ENCODE data around the gene MRPL21.
"Not testable (repeated sequence)": the region's sequence is repeated elsewhere in the genome, so short reads cannot be mapped to it uniquely, and the experiment has no call there.

The MRPL21 gene

DNA sequence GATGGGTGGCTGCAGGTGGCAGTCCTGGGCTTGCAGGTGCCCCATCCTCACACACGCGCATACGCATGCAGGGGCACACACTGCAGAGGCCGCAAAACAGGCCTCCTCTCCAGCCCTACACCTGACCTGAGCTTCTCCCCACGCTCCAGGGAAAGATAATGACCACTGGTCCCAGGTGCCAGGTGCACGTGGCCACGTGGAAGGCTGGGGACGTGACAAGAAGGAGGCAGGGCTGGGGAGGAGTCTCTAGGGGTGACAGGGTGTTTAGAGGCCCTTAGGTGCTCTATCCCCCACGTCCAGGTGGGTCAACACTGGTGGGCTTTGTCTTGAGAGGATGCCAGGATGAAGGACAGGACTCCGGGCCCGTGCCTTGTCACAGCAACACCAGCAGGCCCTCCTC lies 38.4 kb downstream of the MRPL21 start:
- no peak for DNase-seq

DNA sequence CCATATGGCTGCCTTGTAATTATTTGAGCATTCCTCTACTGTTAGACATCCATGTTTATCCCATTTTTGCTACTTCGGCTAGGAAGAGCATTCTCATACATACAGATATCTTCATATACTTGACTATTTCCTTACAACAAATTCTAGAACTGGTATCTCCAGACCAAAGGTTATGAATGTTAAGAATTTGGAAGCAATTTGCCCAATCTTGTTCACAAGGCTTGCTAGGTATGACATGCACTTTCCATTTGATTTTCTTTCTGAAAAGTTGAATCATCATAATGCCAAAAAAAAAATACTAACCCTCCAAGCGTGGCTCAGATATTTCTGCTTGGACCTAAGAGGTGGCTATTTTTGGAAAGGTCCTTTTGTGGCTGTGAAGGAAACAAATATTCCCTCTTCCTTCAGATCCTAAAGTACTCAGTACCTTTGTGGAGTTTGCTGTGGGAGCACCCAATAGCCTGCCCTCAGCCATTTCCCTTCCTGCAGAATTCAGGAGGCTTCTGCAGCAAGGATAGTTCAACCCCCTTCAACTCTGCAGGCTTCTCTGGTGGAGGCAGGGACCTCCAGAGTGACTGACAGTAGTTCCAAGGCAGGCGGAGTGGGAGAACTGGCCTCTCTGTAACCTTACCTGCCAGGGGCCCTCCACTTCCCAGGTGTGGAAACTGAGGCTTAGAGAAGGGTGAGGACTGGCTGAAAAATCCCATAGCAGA lies 39.9 kb downstream of the MRPL21 start:
- no peak for DNase-seq

DNA sequence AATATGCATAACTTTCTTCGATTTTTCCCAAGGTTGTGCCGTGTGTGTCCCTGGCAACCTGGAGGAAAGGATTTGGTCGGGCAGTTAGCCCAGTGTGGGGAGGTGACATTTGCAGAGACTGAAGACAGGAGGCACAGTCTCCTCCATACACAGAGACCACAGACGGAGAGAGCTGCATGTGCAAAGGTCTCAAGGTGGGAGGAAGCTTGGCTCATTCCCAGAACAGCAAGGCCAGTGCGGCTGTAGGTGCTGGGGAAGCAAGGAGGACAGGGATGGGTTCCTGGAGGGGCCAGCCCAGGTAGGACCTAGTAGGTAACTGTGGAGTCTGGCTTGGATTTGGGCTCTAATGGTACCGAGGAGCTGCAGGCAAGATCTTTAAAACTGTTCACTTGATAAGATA lies 41.2 kb downstream of the MRPL21 start:
- no peak for DNase-seq

DNA sequence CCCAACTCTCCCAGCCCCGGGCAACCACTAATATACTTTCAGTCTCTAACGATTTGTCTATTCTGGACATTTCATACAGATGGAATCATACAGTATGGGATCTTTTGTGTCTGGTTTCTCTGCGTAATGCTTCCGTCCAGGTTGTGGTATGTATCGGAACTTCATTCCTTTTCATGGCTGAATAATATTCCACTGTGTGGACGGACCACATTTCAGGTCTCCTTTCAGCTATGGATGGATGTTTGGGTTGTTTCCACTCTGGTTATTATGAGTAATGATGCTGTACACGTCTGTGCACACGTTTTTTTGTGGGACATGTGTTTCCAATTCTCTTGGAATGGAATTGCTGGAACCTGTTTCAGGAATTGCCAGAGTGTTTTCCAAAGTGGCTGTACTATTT lies 44.5 kb downstream of the MRPL21 start:
- DNase-seq, result no peak

DNA sequence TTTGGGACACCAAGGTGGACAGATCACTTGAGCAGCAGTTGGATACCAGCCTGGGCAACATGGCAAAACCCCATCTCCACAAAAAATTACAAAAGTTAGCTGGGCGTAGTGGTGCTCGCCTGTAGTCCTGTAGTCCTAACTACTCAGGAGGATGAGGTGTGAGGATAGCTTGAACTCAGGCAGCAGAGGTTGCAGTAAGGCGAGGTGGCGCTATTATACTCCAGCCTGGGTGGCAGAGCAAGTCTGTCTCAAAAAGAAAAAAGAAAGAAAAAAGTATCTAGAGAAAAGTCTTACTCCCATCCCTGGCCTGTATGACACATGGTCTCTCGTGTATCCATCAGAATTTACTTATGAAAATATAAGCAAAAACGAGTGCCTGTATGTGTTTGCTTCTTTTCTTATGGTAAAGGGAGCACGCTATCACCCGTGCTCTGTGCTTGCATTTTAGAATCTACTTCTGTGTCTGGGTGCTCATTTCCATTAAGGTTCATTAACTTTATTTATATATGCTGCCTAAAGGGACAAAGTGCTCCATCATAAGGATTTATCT lies 46.5 kb downstream of the MRPL21 start:
- no peak for DNase-seq

DNA sequence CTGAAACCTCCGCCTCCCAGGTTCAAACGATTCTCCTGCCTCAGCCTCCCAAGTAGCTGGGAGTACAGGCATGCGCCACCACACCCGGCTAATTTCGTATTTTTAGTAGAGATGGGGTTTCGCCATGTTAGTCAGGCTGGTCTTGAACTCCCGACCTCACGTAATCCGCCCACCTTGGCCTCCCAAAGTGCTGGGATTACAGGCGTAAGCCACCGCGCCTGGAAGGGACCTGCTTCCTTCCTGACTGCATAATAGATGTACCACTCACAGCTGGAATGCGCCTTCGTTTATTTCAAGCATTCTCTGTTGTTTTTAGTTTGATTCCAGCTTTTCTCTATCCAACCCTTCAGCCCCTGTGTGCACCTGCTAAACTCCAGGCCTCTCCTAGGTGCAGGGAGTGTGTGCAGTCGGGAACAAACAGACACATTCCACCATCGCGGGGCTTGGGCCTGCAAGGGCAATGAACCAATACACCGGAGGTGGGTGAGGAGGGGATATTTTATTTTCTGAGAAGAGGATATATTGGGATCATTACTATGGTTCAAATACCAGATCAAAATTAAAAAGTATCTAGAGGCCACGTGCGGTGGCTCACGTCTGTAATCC lies 47.1 kb downstream of the MRPL21 start:
- not testable (repeated sequence) for DNase-seq

DNA sequence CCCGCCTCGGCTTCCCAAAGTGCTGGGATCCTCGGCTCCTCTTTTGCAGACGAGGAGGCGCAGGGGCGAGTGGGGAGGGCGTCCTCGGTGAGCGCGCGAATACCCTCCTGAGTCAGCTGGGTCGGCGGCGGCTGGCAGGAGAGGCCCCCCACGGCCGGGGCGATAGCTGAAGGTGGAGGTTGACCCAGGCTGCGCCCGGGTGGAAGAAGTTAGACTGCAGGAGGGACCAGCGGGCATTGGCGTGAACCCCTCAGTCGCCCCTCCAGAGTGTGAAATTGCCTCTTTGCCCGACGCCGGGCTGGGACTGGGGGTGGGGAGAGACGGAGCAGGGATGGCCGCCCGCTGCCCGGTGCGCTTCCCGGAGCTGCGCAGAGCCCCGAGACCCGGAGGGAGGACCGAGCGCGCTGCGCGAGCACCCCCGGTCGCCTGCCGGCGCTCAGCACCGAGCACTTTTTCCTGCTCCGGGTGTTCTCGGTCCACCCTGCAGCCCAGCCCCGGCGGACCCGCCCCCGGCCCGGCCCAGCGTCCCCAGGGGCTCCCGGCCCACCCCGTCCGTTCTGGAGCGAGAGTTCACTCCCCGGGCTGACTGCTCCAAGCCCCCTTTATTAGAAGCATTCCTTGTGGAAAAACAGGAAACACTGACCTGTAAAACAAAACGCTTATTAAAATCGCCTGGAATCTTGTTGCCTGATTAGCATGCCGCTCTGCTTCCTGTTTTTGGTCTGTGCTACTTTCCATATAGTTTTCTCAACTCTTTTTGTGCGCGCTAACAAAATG lies 48.2 kb downstream of the MRPL21 start:
- DNase-seq, result no peak

DNA sequence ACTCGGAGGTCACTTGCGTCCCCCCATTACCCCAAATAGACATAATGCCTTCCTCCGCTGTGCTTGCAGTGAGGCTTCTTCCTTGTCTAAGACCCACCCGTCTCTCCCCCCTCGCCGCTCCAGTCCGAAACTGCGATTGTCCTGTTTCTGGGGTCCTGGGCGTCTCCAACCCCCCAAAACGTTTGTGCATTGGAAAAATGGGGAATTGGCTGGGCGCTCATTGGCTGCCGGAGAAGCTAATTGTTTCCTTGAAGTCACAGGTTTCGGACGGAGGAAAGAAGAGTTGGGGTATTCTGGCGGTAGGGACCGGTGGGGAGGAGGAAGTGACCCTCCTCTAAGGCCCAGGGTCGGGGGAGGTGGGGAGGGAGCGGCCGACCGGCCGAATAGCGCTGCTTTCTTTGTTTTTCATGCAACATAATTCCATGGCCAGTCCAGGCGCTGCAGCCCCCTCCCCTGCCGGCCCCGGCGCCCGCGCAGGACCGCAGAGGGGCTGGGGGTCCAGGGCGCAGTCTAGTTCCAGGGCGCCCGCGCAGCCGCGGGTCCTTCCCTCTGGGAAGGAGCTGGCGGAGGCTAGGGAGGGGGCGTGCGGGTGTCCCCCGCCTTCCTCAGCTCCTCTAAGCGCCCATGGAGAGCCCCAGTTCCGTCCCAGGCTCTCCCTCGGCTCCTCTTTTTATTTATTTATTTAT lies 49.2 kb downstream of the MRPL21 start:
- DNase-seq, result no peak

DNA sequence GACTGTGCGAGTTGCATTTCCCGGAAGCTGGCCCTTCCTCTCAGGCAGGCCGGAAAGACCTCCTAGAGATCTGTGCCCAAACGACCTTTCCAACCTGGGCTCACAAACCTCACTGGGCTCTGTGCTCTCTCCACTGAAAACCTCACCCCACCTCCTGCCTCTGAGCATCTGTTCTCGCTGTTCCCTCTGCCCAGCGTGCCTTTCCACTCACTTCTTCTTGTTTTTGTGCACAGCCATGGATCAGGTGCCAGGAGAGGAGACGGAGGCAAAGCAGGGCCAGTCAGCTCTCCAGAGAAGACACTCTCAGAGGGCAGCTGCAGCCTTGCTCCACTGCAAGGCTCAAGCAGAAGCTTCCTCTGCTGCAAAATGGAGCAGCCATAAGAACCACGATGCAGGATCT lies 51.0 kb downstream of the MRPL21 start:
- no peak for DNase-seq

DNA sequence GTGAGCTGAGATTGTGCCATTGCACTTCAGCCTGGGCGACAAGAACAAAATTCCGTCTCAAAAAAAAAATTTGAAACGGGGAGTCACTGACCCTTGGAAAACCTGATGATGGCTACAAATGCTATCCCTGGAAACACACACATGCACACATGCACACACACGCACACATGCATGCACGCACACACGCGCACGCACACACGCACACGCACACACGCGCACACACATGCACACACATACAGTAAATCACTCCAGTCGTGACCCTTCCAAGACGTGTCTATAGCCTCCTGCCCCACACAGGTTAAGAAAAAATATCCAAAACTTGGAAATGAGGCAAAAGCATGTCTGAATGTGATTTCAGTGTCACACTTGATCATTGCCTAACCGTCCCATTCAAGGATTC lies 55.2 kb downstream of the MRPL21 start:
- no peak for DNase-seq

DNA sequence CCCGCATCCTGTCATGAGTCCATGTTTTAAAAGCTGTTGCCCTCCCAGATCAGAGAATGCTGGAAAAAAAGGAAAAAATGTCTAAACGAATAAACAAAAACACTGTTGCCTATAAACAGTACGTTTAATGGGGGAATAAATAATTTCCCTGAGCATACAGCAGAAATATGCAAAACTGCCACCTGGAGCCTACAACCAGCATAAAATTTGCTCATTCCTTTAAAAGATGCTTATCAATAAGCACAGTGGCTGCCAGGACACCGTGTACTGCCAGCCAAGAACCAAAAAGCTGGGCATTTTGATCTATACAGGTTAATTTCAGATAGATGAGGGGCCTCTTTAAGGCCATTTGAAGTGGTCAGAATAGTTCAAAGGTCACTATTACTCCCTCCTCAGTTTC lies 56.2 kb downstream of the MRPL21 start:
- DNase-seq, result no peak

DNA sequence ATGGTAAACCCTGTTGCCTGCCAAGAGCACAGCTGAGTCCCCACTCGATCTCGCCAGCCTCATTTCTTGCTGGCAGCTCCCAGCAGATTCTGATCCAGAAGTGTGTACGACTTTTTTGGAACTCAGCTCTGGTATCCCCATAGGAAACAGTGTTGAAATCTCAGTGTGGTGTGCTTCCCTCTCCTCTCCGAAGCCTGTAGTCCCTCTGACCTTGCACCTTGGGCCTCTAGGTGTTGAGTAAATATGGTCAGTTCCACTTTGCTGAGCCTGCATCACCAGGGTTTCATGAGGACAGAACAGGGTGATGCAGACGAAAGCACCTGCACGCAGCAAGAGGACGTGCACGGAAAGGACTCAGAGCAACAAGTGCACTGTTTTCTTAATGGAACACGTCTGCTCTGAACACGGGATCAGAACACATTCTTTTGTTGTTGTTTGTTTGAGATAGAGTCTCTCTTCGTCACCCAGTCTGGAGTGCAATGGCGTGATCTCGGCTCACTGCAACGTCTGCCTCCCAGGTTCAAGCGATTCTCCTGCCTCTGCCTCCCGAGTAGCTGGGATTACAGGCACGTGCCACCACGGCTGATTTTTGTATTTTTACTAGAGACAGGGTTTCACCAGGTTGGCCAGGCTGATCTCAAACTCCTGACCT lies 58.2 kb downstream of the MRPL21 start:
- DNase-seq, result no peak

DNA sequence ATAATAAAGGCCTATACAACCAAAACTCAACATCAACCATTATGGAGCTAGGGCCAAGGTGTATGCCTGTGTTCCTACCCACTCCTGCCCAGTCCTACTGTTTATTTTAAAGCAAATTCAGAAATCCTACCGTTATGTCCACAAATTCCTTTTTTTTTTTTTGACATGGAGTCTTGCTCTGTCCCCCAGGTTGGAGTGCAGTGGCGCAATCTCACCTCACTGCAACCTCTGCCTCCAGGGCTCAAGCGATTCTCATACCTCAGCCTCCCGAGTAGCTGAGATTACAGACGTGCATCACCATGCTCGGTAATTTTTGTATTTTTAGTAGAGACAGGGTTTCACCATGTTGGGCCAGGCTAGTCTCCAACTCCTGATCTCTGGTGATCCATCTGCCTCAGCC lies 58.8 kb downstream of the MRPL21 start:
- DNase-seq, result no peak

DNA sequence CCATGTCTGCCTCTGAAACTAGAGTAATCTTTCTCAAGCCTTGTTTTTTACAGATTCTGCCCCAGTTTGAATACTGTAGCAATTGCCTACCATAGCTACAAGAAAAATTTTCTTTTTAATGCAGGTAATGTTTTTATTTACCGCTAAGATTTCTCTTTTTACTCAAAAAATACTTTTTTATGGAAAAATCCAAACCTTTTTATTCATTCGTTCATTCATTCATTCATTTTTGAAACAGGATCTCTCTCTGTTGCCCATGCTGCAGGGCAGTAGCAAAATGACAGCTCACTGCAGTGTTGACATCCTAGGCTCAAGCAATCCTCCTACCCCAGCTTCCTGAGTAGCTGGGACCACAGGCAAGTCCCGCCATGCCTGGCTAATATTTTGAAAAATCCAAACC lies 59.3 kb downstream of the MRPL21 start:
- DNase-seq, result no peak

DNA sequence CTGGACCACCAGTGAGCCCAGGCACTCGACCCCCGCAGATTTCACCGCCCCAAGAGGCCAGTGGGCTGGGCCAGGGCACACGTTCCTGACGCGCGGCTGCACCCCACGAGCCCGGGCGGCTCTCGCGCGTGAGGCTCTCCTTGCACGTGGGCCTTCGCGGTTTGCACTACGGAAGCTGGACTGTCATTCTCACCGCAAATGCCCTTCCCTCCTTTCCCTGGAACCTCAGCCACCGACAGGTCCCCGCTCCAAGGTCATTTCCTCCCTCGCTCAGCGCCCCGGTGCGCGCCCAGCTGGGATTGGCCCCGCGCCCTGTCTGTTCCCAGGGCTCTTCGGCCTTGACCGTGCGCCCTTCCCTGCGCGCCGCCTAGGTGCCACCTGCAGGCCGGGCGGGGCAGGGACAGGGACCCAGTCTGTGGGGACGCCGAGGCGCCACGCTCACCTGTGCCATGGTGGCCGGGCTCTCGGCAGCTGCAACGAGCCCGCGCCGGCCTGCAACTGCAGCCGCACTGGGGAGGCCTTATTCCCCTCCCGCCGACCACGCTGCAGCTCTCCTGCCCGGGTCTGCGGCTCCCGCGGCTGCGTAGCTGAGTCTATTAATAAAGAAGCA lies 59.8 kb downstream of the MRPL21 start:
- peak; percentile 54 for DNase-seq

DNA sequence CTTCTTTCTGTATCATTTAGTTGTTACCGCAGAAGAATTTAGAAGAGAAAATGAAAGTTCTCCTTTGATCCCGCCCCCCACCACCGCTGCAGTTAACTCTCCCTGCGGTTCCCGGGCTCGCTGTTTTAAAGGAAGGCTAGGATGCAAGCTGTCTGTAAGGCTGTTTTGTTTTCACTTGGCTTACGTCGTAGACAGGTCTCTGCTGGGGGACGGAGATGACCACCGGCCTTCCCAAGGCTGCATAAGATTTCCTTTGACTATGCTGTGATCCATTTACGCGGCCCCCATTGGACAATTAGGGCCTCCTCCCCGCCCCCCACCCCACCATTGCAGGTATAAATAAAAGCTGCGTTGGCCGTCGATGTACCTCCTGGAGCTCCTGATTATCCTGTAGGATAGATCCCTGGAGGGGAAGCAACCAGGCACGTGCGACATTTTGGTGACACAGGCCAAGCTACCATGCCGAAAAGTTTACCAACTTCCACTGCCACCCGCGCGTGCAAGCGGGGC lies 60.5 kb downstream of the MRPL21 start:
- DNase-seq, result no peak

DNA sequence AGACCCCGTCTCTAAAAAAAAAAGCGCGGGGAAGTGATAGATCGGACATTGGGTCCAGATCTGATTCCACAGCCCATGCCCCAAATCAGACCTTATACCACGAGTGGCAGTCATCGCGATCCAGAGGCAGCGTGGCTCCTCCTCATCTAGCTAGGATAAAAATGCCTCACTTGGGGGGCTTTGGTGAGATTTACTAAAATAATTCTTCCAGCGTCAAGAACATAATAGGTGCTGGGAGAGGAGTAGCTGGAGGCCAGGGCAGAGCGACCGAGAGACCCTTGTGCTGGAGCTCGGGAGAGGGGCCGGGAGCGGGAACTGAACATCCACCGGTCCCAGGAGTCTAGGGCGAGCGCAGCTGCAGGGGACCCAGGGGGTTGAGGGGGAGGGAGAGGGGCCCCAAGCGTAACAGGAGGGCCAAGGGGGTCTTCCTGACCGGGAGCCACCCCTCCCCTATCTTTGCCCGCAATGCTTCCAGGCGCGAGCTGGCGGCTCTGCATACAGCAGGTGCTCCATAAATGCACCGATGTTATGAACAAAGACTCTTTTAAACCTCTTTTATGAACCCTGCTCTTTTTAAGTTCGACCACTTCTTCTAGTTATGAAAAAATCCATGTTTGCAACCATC lies 61.1 kb downstream of the MRPL21 start:
- DNase-seq, result no peak

DNA sequence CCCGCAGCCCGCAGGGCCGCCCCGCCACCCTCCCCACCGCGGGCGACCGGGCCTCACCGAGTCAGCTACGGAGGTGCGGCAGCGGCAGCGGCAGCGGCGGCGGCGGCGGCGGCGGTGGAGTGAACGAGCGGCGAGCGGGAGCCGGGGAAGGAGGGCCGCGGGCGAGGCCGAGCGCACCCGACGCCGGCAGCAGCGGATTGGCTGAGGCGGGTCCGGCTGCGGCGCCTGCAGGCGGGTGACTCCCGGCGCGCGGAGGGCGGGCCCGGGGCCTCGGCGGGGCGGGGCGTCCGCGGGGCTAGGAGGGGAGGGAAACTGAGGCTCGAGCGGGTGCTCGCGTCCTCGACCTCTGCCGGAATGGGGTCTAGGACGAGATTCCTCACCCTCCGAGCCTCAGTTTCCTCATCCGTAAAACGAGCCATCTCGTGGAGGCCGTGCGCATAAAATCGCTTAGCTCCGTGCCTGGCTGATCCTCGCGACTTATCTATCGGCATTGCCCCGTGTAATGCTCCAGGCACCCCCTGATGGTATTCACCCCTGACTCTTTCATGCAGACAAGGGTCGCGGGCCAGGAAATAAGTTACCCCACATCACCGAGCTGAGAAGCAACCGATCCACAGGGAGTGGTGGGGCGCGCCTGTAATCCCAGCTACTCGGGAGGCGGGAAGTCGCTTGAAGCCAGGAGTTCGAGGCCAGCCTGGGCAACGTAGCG lies 61.8 kb downstream of the MRPL21 start, which contains the start of gene CPT1A:
TSS of gene CPT1A (minus strand) at position 199 of the 709 bp plus-strand sequence. CDS start 26,442 bp downstream, outside the sequence.
- peak; percentile 67 for DNase-seq
